Ovary (tissue), 3 donors: ENCODE data around the gene TNIK.

Source experiments
- CTCF ChIP-seq, 3 donors: fragments of 450-650 bp in 2 of 3; fragments of 200-600 bp in 1 of 3; IDR thresholded peaks; one replicate each; pipeline versions ENCODE4 v1.5.1 to v1.8.0; 2016 to 2022; ENCODE audit warnings: antibody characterized with exemption in 3 of 3, mild to moderate bottlenecking in 1 of 3
- EP300 ChIP-seq: sonication (generic); formaldehyde crosslinking; IDR thresholded peaks from one replicate; pipeline ENCODE4 v1.6.1; 2017; ENCODE audit warnings: antibody characterized with exemption
- donor health status: DM: no; HTN: no; CAD: no.

DNA sequence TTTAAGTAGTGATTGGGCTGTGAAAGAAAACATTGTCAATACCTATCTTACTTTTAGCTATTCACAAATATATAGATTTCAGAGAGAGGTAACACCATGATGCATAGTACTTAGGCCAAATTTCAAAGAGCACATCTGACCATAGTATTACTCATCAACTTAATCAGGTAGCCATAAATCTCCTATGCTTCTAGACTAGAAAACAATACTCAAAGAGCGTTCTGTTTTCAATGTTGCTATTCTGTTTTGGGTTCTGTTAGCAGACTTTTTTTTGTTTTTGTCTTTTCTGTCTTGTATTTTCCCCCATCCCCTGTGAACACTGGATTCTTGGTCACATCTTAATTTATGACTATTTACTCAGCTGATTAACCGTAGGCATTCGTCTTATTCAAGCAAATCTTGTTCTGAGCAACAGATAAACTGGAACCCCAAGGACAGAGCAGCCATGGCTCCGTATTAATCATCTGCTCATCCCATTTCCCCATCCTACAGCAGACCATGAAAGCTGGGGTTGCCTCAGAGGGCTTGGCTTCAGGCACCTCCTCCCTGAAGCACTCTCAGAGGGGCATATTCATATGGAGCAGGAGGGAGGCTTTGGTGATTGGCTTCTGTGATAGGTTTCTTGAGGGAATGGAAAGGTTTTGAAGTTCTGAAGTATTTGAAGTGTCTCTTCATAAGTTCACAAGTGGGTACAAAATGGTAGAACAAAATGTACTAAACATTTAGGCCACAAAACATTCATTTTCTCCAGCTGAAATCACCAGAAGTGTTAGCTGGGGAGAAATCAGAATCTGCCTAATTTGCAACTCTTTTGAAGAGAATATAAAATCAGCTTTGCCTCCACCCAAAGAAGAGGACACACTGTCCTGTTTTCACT is 105.3 kb downstream of the TNIK start:
- TF ChIP-seq EP300 = no peak
- no peak for TF ChIP-seq CTCF (IDR thresholded peaks at IDR 0.05)
